BJ (cell line): ENCODE results near the gene RAB10. TPM values are rescaled to one million over a fixed set of nuclear protein-coding genes. Genes with fewer than 3 reads are reported as not detected.

Experiments used
- CTCF ChIA-PET: fragments of 350-600 bp; formaldehyde crosslinking; extraction: SDS; loops from one replicate; lab custom pipeline; 2021; ENCODE audit warnings: antibody characterized with exemption, inconsistent platforms; lab: Yijun Ruan, JAX
- POLR2A ChIA-PET: fragments of 300-600 bp; sonication (Branson Sonifier 250); formaldehyde crosslinking; extraction: SDS; loops from one replicate; lab custom pipeline; 2021; ENCODE audit warnings: antibody characterized with exemption; lab: Charles Lee
- DNase-seq: peaks from one replicate; pipeline ENCODE4 v3.0.0-alpha.2; 2011; ENCODE audit warnings: low read depth
- H3K27me3 ChIP-seq: 2 replicates; pipeline ENCODE4 v1.6.0; 2011; ENCODE audit warnings: low read length; ENCODE audit not compliant: control insufficient read depth, insufficient read depth
- H3K36me3 ChIP-seq: 2 replicates; pipeline ENCODE4 v1.5.1; 2011; ENCODE audit warnings: low read length; ENCODE audit not compliant: control insufficient read depth, insufficient read depth
- H3K4me3 ChIP-seq: 2 replicates; pipeline ENCODE4 v1.5.1; 2011; ENCODE audit warnings: low read depth, mild to moderate bottlenecking, control low read depth, low read length
- polyA plus RNA-seq: library from polyadenylated mRNA; depleted of rRNA; stranded (reverse); fragments of >200 nt; gene quantifications from 2 replicates; pipeline ENCODE4 v1.2.3, GENCODE V29; 2011
- TF ChIP-seq, protein P1 (sequence below): IDR thresholded peaks from 2 replicates; pipeline ENCODE4 v1.5.1; 2011; ENCODE audit warnings: low read depth, mild to moderate bottlenecking, control low read depth, inconsistent platforms, low read length, moderate library complexity; ENCODE audit not compliant: insufficient read depth

The RAB10 gene
- polyA plus RNA-seq, 1 experiment = 50.5 TPM

DNA sequence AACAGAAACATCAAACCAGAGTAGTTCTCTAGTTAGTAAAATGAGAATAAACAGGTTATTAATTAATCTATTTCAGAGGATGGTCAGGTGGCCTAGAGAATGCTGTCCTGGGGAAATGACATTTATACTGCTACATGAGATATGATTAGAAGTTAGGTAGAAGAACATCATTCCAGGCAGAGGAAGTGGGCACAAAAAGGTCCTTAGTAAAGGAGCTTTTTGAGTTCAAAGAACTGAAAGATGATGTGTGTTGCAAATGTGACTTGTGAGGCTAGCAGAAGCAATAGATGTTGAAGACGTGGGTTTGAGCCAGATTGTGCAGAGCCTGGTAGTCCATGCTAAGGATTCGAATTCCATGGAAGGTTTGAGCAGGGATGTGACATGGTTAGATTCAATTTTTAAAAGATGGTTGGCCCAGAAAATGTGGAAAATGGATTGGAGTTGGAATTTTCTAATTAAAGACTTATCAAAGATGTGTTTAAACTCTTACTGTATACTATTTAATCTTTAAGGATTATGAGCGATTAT is 34.2 kb downstream of the RAB10 start:
- TF ChIP-seq, protein P1, sequence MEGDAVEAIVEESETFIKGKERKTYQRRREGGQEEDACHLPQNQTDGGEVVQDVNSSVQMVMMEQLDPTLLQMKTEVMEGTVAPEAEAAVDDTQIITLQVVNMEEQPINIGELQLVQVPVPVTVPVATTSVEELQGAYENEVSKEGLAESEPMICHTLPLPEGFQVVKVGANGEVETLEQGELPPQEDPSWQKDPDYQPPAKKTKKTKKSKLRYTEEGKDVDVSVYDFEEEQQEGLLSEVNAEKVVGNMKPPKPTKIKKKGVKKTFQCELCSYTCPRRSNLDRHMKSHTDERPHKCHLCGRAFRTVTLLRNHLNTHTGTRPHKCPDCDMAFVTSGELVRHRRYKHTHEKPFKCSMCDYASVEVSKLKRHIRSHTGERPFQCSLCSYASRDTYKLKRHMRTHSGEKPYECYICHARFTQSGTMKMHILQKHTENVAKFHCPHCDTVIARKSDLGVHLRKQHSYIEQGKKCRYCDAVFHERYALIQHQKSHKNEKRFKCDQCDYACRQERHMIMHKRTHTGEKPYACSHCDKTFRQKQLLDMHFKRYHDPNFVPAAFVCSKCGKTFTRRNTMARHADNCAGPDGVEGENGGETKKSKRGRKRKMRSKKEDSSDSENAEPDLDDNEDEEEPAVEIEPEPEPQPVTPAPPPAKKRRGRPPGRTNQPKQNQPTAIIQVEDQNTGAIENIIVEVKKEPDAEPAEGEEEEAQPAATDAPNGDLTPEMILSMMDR = no peak
- ChIA-PET POLR2A (no interaction called here), CTCF (interaction anchor here (1.5 kb wide), 1 partner anchor 20 kb away, joined by 6 read pairs; no protein-coding TSS in a partner anchor)
- H3K36me3 ChIP-seq = no peaks in the 10 kb centered on the region
- H3K4me3 ChIP-seq = no peak overlapping the region
- no peaks in the 10 kb centered on the region for H3K27me3 ChIP-seq
- no peak for DNase-seq

DNA sequence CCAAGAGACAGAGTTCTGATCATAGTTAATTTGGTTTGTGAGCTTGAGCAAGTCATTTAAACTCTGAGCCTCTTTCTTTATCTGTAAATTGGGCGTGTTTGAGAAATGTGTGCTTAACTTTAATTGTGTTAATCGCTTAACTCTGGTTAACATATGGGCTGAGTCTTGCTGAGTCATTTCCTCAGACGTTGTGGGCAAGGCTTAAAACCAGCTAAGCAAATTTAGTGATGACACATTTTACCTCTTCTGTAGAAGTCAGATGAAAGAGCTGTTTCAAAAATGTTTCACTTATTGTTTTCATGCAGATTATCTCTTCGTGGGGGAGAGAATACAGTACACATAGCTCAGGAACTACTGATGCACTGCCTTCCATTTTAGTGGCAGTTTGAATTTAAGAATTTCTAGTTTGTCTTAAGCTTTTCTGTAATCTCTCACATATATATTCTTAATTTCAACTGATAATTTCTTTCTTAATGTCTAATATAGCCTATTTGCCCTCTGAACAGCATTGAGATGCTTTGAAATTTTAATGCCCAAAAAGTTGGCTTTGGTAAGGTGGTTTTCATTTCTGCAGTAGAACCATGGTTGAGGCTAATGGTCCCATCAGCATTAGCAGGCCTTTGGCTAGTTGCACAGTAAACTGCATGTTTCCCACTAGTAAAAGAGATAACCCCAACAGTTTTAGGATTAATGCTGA is 34.9 kb downstream of the RAB10 start:
- Histone ChIP-seq H3K36me3 (no peaks in the 10 kb centered on the region), H3K27me3 (no peaks in the 10 kb centered on the region), H3K4me3 (no peak overlapping the region)
- CTCF ChIA-PET = interaction anchor here (1.5 kb wide), 1 partner anchor 19 kb away, joined by 6 read pairs; no protein-coding TSS in a partner anchor
- DNase-seq = peak; percentile 53
- TF ChIP-seq, protein P1 = no peak
- POLR2A ChIA-PET = no interaction called here

DNA sequence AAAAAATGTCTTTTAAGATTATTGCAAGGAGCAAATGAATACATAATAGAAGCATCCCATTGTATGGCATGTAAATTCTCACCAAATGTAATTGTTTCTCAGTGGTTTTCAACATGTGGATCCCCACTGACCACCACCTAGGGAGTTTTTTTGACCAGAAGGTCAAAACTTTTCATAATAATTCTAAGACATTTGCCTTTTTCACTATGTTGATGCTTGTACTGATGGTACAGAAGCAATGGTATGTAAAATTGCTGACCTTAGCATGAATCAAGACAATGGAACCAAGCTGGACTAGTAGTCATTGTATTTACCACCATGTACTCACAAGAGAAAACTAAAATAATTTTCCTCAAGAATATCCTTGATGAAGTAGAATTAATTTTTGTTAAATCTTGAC is 36.8 kb downstream of the RAB10 start:
- H3K36me3 ChIP-seq = no peaks in the 10 kb centered on the region
- ChIA-PET POLR2A (no interaction called here), CTCF (interaction anchor here (1.2 kb wide), 1 partner anchor 17 kb away, joined by 3 read pairs; no protein-coding TSS in a partner anchor)
- H3K4me3 ChIP-seq = no peak overlapping the region
- no peak for DNase-seq
- no peaks in the 10 kb centered on the region for H3K27me3 ChIP-seq
- TF ChIP-seq, protein P1 = no peak

DNA sequence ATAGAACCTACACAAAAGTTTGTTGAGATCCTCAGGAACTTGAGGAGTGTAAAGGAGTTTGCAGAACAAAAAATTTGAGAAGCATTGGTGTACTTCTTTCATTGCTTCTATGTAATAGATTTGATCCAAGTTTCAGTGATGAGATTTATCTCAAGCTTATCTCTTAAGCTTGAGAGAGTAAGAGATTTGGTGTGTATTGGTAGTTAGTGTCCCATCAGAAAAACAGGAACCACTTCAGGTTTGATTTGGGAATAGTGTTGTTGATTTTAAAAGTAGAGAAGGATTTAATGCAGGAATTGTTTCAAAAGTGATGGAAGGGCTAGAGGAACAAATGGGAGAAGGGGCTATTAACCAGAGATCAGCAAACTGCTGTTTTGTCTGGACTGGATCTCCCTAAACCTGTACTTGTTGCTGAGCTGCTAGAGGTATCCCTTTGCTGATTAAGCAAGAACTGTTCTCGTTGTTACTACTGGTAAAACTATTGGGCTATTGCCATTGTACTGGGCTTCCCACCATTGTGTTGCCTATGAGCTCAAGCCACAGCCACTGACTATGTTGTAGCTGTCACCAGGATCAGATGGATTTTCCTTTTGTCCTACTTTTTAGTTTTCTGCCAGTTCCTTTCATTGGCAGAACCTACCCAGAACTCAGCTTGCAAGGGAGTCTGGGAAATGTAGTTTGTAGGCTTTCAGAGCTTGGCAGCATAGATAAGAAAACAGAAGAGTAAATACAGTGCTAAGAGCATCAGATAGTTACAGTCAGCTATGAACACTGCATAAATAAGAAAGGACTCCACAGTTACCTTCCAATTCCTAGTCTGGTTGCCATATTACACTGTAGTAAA is 39.3 kb downstream of the RAB10 start:
- DNase-seq = no peak
- ChIA-PET CTCF (interaction anchor here (2.0 kb wide), 1 partner anchor 15 kb away, joined by 9 read pairs; no protein-coding TSS in a partner anchor), POLR2A (no interaction called here)
- no peaks in the 10 kb centered on the region for H3K36me3 ChIP-seq
- TF ChIP-seq, protein P1 = no peak
- no peak overlapping the region for H3K4me3 ChIP-seq
- H3K27me3 ChIP-seq = no peaks in the 10 kb centered on the region

DNA sequence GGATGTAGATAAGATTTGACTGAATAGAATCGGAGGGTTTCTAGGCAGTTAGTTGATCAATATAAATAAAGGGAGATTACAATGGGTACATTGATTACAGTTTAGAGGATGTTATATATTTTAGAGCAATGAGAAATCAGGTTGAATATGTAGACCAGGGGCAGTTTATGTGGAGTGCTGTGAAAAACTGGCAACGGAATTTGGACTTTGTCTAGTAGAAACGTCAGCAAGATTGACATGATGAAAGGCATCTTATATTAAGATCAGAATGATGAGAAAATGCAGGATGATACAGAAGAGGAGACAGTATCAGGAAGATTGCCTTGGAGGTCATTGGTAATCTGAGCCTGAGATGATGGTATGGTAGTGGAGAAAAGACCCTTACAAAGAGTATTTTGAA is 39.9 kb downstream of the RAB10 start:
- Histone ChIP-seq H3K36me3 (no peaks in the 10 kb centered on the region), H3K27me3 (no peaks in the 10 kb centered on the region), H3K4me3 (no peak overlapping the region)
- ChIA-PET CTCF (interaction anchor here (2.0 kb wide), 1 partner anchor 14 kb away, joined by 9 read pairs; no protein-coding TSS in a partner anchor), POLR2A (no interaction called here)
- DNase-seq = no peak
- TF ChIP-seq, protein P1 = no peak
